BLaER1 treated with 17β-estradiol and CSF1 and Interleukin-3, amounts not matched to agents 10 nM and 100 nM (cell line): ENCODE data around the gene GBF1.
A peak's percentile ranks its signal among the peaks of the same experiment; 100 is the strongest.

ENCODE experiments used
- H3K27ac ChIP-seq, 11 experiments: shearing (Covaris generic); formaldehyde crosslinking; 2 replicates each; pipeline ENCODE4 v1.8.1; 2022
- H3K27me3 ChIP-seq, 11 experiments: shearing (Covaris generic); formaldehyde crosslinking; 2 replicates each; pipeline ENCODE4 v1.8.1; 2022
- H3K36me3 ChIP-seq, 11 experiments: shearing (Covaris generic); formaldehyde crosslinking; 2 replicates each; pipeline ENCODE4 v1.8.1; 2022
- H3K4me1 ChIP-seq, 10 experiments: shearing (Covaris generic); formaldehyde crosslinking; 2 replicates each; pipeline ENCODE4 v1.8.1; 2022
- H3K4me2 ChIP-seq, 11 experiments: shearing (Covaris generic); formaldehyde crosslinking; 2 replicates each; pipeline ENCODE4 v1.8.1; 2022
- H3K4me3 ChIP-seq, 10 experiments: shearing (Covaris generic); formaldehyde crosslinking; 2 replicates each; pipeline ENCODE4 v1.8.1; 2022
- H3K9ac ChIP-seq, 11 experiments: shearing (Covaris generic); formaldehyde crosslinking; 2 replicates each; pipeline ENCODE4 v1.8.1; 2022
- H3K9me3 ChIP-seq, 11 experiments: shearing (Covaris generic); formaldehyde crosslinking; replicated peaks in 1 of 11; 2 replicates each; pipeline ENCODE4 v1.8.1; 2022
- H4K20me1 ChIP-seq, 11 experiments: shearing (Covaris generic); formaldehyde crosslinking; 2 replicates each; pipeline ENCODE4 v1.8.1; 2022
- Cebpa-rat ChIP-seq, 11 experiments: shearing (Covaris generic); IDR thresholded peaks; 2 replicates each; pipeline ENCODE4 v1.8.1; 2022

The GBF1 gene

DNA sequence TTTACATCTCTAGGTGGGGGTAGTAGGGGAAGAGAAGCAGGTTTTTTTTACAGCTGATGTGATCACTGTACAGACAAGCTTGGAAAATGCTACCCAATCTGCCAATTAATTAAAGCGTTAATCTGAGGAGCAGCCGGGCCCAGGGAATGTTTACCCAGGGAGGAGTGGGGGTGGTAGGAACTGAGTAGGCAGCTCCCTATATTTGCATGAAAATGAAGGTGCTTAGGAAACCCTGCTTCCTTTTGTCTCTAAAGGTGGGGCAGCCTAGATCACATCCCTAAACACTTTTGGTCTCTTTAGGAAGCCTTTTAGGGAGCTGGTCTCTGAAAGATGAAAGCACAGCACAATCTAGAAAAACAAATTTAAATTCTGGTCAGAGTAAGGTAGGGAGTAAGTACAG, 97.1 kb downstream of the GBF1 start:
- Histone ChIP-seq H3K9me3 (no peaks in the 10 kb centered on the region), H3K36me3 (peaks cover 28 to 69% (median 50%) of the 10 kb centered on the region in 11 experiments), H3K27me3 (no peaks in the 10 kb centered on the region), H3K9ac (no peak overlapping the region), H4K20me1 (peaks cover 20 to 72% (median 43%) of the 10 kb centered on the region in 11 experiments; a peak in 19 of 22 replicates), H3K4me2 (no peak overlapping the region), H3K27ac (no peak overlapping the region), H3K4me1 (peaks cover 0 to 3% (median 1%) of the 10 kb centered on the region in 10 experiments; a peak in 4 of 20 replicates), H3K4me3 (no peak overlapping the region)
- TF ChIP-seq Cebpa-rat (IDR thresholded peaks at IDR 0.05) = no peak

DNA sequence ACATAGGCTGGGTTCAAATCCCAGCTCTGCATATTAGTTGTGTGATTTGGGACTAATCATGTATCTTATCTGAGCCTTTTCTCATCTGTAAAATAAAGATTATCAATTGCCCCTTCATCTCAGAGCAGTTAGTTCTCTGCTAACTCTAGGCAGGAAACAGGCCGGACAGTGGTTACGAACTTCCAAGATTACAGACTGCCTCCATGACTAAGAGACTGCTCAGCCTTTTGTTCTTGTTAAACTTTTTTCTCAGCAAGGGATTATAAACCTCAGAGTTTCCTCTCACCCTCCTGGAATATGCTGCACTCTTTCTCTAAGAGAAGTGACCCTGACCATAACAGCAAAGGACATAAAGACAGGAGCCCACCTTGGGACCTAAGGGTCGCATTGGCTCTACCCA, 97.6 kb downstream of the GBF1 start:
- TF ChIP-seq Cebpa-rat (IDR thresholded peaks at IDR 0.05) = no peak
- Histone ChIP-seq H3K4me2 (no peak overlapping the region), H3K27me3 (no peaks in the 10 kb centered on the region), H3K4me1 (peaks cover 0 to 8% (median 3%) of the 10 kb centered on the region in 10 experiments; a peak in 6 of 20 replicates), H3K27ac (no peak overlapping the region), H4K20me1 (peaks cover 25 to 72% (median 47%) of the 10 kb centered on the region in 11 experiments; a peak in 20 of 22 replicates), H3K9me3 (no peaks in the 10 kb centered on the region), H3K36me3 (peaks cover 33 to 74% (median 55%) of the 10 kb centered on the region in 11 experiments), H3K4me3 (no peak overlapping the region), H3K9ac (no peak overlapping the region)

DNA sequence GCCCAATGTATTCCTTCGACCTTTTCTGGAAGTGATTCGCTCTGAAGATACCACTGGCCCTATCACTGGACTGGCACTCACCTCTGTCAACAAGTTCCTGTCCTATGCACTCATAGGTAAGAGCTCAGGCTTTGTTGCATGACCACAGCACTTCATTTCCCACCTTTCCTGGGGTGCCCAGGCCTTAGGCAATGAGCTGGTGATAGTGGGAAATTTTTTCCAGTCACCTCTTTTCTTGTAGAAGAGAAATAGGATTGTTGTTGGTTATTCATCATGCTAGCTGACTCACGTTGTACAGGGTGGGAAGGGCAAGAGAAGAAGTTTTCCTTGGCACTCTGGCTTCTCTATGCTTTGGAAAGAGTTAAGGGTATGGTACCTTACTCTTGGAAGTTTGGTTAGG, 98.7 kb downstream of the GBF1 start:
- Histone ChIP-seq H3K4me2 (no peak overlapping the region), H3K9me3 (no peaks in the 10 kb centered on the region), H3K27me3 (no peaks in the 10 kb centered on the region), H3K27ac (no peak overlapping the region), H3K36me3 (peaks cover 44 to 76% (median 58%) of the 10 kb centered on the region in 11 experiments), H3K9ac (no peak overlapping the region), H4K20me1 (peaks cover 24 to 74% (median 58%) of the 10 kb centered on the region in 11 experiments; a peak in 21 of 22 replicates), H3K4me1 (peaks cover 0 to 14% (median 6%) of the 10 kb centered on the region in 10 experiments; a peak in 6 of 20 replicates), H3K4me3 (no peak overlapping the region)
- TF ChIP-seq Cebpa-rat (IDR thresholded peaks at IDR 0.05) = no peak

DNA sequence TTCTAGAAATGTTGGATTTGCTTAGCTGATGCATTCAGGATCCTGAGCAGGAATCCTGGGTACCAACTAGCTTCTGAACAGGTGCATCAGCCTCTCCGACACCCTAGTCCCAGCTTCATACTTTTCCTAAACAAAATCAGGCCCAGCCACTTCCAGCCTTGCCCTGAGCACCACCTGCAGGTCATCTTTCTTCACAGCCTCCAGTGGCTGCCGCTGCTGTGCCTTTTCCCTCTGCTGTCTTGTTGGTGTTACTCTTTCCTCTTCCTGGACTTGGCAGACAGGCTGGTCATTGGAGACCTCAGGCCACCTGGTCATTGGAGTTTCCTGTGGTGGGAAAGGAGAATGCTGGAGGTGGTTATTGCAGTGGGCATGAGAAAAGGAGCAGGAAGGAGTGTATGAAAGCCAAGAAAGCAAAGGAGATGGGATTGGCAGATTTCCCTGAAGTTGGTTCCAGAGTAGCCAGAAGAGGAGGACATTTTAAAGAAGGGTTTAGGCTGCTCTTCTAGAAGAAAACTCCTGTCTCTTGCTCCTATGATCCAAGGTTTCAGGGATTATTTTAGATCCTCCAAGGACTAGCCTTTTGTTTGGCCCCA, 102.0 kb downstream of the GBF1 start:
- Histone ChIP-seq H3K9ac (no peak overlapping the region), H3K36me3 (peaks cover 66 to 100% (median 87%) of the 10 kb centered on the region in 11 experiments), H3K4me2 (no peak overlapping the region; a peak in 1 of 22 replicates), H3K4me1 (peaks cover 0 to 14% (median 6%) of the 10 kb centered on the region in 10 experiments; a peak in 6 of 20 replicates), H3K27me3 (no peaks in the 10 kb centered on the region), H3K4me3 (no peak overlapping the region), H3K9me3 (no peaks in the 10 kb centered on the region), H3K27ac (no peak overlapping the region), H4K20me1 (peaks cover 36 to 89% (median 73%) of the 10 kb centered on the region in 11 experiments; a peak in 21 of 22 replicates)
- TF ChIP-seq Cebpa-rat (IDR thresholded peaks at IDR 0.05) = no peak

DNA sequence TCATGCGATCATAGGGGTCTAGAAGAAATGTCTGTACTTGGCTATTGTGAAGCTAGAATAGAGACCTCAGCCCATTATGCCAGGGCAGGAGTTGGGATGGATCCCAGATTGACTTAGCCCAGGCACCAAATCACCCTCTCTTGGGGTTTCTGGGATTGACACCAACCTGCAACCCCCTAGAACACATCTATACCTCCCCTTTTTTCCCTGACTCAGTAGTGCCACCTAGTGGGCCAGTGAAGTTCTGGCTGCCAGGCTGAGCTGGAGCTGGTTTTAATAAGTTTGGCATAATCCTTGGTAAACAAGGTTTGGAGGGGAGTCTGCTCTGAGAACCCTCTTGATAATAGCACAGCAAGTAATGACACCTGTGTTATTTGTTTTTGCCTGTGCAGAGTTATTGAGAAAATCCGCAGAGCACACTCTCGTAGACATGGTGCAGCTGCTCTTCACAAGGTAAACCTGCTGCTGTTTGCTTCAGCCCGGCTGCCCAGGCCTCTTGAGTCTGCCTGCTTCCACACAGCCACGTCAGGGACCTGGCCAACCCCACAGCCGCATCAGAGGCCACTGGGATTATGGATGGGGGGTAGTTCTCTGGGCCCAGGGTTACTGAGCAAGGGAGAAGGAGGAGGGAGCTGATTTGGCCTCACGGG, 106.9 kb downstream of the GBF1 start:
- 0 out of 22 replicates have a peak overlapping the region, but pooled peaks of 1 of the 11 experiments have one; percentile 12 for H3K9ac ChIP-seq
- no peak for TF ChIP-seq Cebpa-rat (IDR thresholded peaks at IDR 0.05)
- no peak overlapping the region for H3K4me2 ChIP-seq
- H3K4me1 ChIP-seq = peaks cover 0 to 13% (median 6%) of the 10 kb centered on the region in 10 experiments; a peak in 6 of 20 replicates
- H3K36me3 ChIP-seq = peaks cover 72 to 100% (median 94%) of the 10 kb centered on the region in 11 experiments
- H3K27me3 ChIP-seq = no peaks in the 10 kb centered on the region
- peaks cover 21 to 79% (median 60%) of the 10 kb centered on the region in 11 experiments; a peak in 20 of 22 replicates for H4K20me1 ChIP-seq
- no peak overlapping the region for H3K4me3 ChIP-seq
- H3K27ac ChIP-seq = no peak overlapping the region
- H3K9me3 ChIP-seq = no peaks in the 10 kb centered on the region

DNA sequence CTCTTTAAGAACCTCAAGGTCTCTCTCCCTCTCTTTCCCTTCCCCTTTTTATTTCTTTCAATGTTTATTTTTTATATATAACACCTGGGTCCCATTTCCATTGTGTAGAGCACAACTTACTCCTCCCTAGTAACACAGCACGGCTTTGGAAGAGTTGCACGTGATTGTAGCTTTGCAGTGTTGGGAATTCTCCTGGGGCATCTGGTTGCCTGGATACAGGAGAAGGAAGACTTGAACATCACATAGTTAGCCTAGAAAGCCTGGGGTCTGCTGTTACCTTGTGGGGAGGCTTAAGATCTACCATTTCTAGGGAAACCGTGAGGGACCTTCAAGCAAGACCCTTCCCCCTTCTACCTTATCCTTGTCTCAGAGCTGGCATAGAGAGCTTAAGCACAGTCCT, 109.1 kb downstream of the GBF1 start:
- H3K27ac ChIP-seq = no peak overlapping the region
- TF ChIP-seq Cebpa-rat (IDR thresholded peaks at IDR 0.05) = no peak
- H4K20me1 ChIP-seq = peaks cover 15 to 69% (median 46%) of the 10 kb centered on the region in 11 experiments; a peak in 19 of 22 replicates
- H3K4me1 ChIP-seq = no peaks in the 10 kb centered on the region
- no peak overlapping the region for H3K4me3 ChIP-seq
- H3K9me3 ChIP-seq = no peaks in the 10 kb centered on the region
- H3K27me3 ChIP-seq = no peaks in the 10 kb centered on the region
- H3K9ac ChIP-seq = no peak overlapping the region
- H3K4me2 ChIP-seq = no peak overlapping the region
- H3K36me3 ChIP-seq = peaks cover 80 to 100% (median 96%) of the 10 kb centered on the region in 11 experiments

DNA sequence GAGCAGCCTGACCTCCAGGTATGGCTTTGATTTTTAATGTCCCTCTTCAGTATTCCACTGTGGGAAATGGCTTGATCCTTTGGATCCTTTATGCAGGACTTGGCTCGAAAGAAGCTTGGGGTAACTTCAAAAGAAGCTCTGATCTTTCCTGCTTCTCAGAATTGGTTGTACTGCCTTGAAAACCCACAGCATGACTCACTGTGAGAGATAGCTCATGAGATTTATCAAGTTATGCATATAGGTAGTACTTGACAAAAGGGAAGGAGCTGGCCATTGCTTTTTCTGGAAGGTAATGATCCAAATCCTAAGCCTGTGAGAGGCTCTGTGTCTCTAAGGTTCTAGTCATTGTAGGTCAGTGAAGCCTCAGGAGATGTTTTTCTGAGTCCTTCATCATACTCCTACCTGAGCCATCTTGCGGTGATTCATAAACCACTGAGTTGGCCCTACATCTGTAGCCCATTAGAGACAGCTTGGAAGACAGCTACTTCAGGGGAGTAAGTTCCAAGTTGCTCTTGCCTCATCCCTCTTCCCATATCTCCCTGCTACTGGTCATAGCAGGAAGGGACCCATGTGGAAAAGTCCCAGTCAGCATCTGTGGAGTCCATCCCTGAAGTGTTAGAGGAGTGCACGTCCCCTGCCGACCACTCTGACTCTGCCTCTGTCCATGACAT, 113.5 kb downstream of the GBF1 start:
- Histone ChIP-seq H3K4me3 (no peak overlapping the region), H3K27me3 (no peaks in the 10 kb centered on the region), H3K4me1 (no peaks in the 10 kb centered on the region), H3K27ac (no peak overlapping the region), H3K9me3 (no peaks in the 10 kb centered on the region), H3K9ac (no peak overlapping the region), H4K20me1 (peaks cover 29 to 64% (median 44%) of the 10 kb centered on the region in 11 experiments; a peak in 21 of 22 replicates), H3K4me2 (no peak overlapping the region), H3K36me3 (peaks cover 94 to 100% (median 99%) of the 10 kb centered on the region in 11 experiments)
- TF ChIP-seq Cebpa-rat (IDR thresholded peaks at IDR 0.05) = no peak

DNA sequence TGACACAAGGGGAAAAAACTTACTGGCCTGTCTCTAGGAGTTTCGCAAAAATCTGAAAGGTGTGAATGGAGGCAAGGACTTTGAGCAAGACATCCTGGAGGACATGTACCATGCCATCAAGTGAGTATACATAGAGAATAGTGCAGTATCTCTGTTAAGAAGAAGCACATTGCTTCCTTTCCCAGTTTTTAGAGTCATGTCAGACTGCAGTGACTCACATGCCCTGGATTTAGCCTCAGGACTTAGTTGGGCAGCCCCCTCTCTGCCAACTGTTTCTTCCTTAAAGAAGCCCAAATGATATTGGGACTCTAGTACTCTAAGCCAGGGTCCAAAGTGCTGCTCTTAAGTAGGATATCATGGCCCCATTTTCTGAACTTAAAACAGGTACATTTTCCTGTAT, 122.1 kb downstream of the GBF1 start:
- H3K27me3 ChIP-seq = no peaks in the 10 kb centered on the region
- H3K9ac ChIP-seq = no peak overlapping the region
- H3K36me3 ChIP-seq = peaks cover 97 to 100% (median 99%) of the 10 kb centered on the region in 11 experiments
- H3K9me3 ChIP-seq = peaks cover 0 to 17% (median 10%) of the 10 kb centered on the region in 11 experiments; a peak in 10 of 22 replicates
- no peaks in the 10 kb centered on the region for H3K4me1 ChIP-seq
- no peak for TF ChIP-seq Cebpa-rat (IDR thresholded peaks at IDR 0.05)
- peaks cover 4 to 53% (median 10%) of the 10 kb centered on the region in 11 experiments; a peak in 15 of 22 replicates for H4K20me1 ChIP-seq
- no peak overlapping the region for H3K27ac ChIP-seq
- no peak overlapping the region for H3K4me3 ChIP-seq
- H3K4me2 ChIP-seq = no peak overlapping the region

DNA sequence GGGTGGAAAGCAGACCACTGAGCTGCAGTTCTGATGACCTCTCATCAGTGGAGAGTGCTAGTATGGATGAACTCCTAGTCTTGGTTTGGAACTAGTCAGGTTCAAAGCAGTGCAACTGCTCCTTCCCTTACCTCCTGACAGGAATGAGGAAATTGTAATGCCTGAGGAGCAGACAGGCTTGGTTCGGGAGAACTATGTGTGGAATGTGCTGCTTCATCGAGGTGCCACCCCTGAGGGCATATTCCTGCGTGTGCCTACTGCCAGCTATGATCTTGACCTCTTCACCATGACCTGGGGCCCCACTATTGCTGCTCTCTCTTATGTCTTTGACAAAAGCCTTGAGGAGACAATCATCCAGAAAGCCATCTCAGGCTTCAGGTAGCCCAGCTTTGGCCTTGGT, 122.7 kb downstream of the GBF1 start:
- no peak for TF ChIP-seq Cebpa-rat (IDR thresholded peaks at IDR 0.05)
- peaks cover 0 to 17% (median 10%) of the 10 kb centered on the region in 11 experiments; a peak in 10 of 22 replicates for H3K9me3 ChIP-seq
- H3K4me2 ChIP-seq = no peak overlapping the region
- H3K36me3 ChIP-seq = peaks cover 97 to 100% (median 99%) of the 10 kb centered on the region in 11 experiments
- no peaks in the 10 kb centered on the region for H3K27me3 ChIP-seq
- H3K4me3 ChIP-seq = no peak overlapping the region
- H3K27ac ChIP-seq = no peak overlapping the region
- H4K20me1 ChIP-seq = peaks cover 0 to 47% (median 5%) of the 10 kb centered on the region in 11 experiments; a peak in 11 of 22 replicates
- no peaks in the 10 kb centered on the region for H3K4me1 ChIP-seq
- H3K9ac ChIP-seq = no peak overlapping the region
